Transverse colon (tissue), 4 donors: ENCODE data around the gene ASPG. TPM values are rescaled to one million over a fixed set of nuclear protein-coding genes. Genes with fewer than 3 reads are reported as not detected.

ENCODE experiments used
- DNase-seq: peaks from one replicate; pipeline ENCODE4 v3.0.0-alpha.2; 2019
- H3K27ac ChIP-seq, 4 donors: fragments of 200-600 bp; sonication (generic); 2 replicates each; pipeline ENCODE4 v1.5.1; 2016 to 2018; ENCODE audit warnings: inconsistent platforms in 4 of 4
- H3K27me3 ChIP-seq: fragments of 200-600 bp; sonication (generic); 2 replicates; pipeline ENCODE4 v1.5.1; 2017; ENCODE audit warnings: inconsistent platforms
- H3K36me3 ChIP-seq, 4 donors: fragments of 200-600 bp; sonication (generic); 2 replicates each; pipeline ENCODE4 v1.5.1; 2017 to 2019; ENCODE audit warnings: inconsistent platforms in 4 of 4
- H3K4me1 ChIP-seq, 4 donors: fragments of 200-600 bp; sonication (generic); 2 replicates each; pipeline ENCODE4 v1.5.1; 2017 to 2020; ENCODE audit warnings: inconsistent platforms in 4 of 4
- H3K4me3 ChIP-seq, 4 donors: fragments of 200-600 bp; sonication (generic); 1 replicate in 1 of 4; 2 replicates in 3 of 4; pipeline versions ENCODE4 v1.5.1 to v1.6.1; 2017 to 2019; ENCODE audit warnings: inconsistent platforms in 4 of 4
- H3K9me3 ChIP-seq, 2 donors: fragments of 200-600 bp; sonication (generic); 2 replicates each; pipeline ENCODE4 v1.5.1; 2017 to 2019; ENCODE audit warnings: inconsistent platforms in 2 of 2
- CTCF ChIP-seq, 5 experiments: fragments of 200-600 bp in 3 of 5; fragments of 450-650 bp in 2 of 5; sonication (generic) in 3 of 5; IDR thresholded peaks; 1 replicate in 2 of 5; 2 replicates in 3 of 5; pipeline ENCODE4 v1.5.1; 2016 to 2017; ENCODE audit warnings: antibody characterized with exemption in 5 of 5, inconsistent platforms in 3 of 5, mild to moderate bottlenecking in 2 of 5, moderate library complexity in 1 of 5
- EP300 ChIP-seq: sonication (generic); formaldehyde crosslinking; IDR thresholded peaks from one replicate; pipeline ENCODE4 v1.6.1; 2017; ENCODE audit warnings: antibody characterized with exemption, low read depth
- POLR2A ChIP-seq: fragments of 450-650 bp; IDR thresholded peaks from one replicate; pipeline ENCODE4 v1.6.1; 2016; ENCODE audit warnings: antibody characterized with exemption, mild to moderate bottlenecking, moderate library complexity
- POLR2AphosphoS5 ChIP-seq, 3 donors: sonication (generic); formaldehyde crosslinking; IDR thresholded peaks; one replicate each; pipeline ENCODE4 v1.6.1; 2016; ENCODE audit warnings: antibody characterized with exemption in 3 of 3
- WGBS, 2 donors: methylation state at CpG; one replicate each; pipeline ENCODE4 v1.1.5; 2018; ENCODE audit warnings: low coverage in 1 of 2; 5-methylcytosine and 5-hydroxymethylcytosine counted together
- in situ Hi-C, 4 donors: fragments of 200-750 bp; cut with MboI; loops; one replicate each; pipeline versions ENCODE4 v1.15.0 to v1.15.1; 2017; ENCODE audit warnings: low sequenced_read_pairs in 3 of 4, low pct_ligation_motif_present in 1 of 4, low pct_unique_long_range_greater_than_20kb in 1 of 4
- intact Hi-C: fragments of 100-400 bp; cut with DNase I; formaldehyde crosslinking; loops from one replicate; pipeline ENCODE4 v1.15.1; 2023; ENCODE audit warnings: low total_unique reads
- total RNA-seq, 4 donors: library from RNA; depleted of rRNA; stranded (reverse); fragments of >200 nt; gene quantifications; one replicate each; pipeline ENCODE4 v1.1.0, GENCODE V29; 2016

The ASPG gene
- total RNA-seq, 4 donors from 2014 or later = 4.4 to 20.3 (median 8.7) TPM

GRCh38 chr14:104039214-104039613 lies 46.3 kb upstream of the ASPG start:
- Histone ChIP-seq H3K4me1 (no peaks in the 10 kb centered on the region), H3K9me3 (no peaks in the 10 kb centered on the region), H3K36me3 (no peaks in the 10 kb centered on the region), H3K4me3 (no peak overlapping the region), H3K27me3 (peaks cover 20% of the 10 kb centered on the region), H3K27ac (no peak overlapping the region)
- DNase-seq = no peak
- WGBS, 2 donors = 72 to 90% methylated on average over 2 to 5 of the region's 5 CpGs
- in situ Hi-C loops = no loop called here
- intact Hi-C loops = no loop called here
- TF ChIP-seq EP300 (no peak), POLR2AphosphoS5 (IDR thresholded peaks at IDR 0.05) (no peak), CTCF (IDR thresholded peaks at IDR 0.05) (no peak), POLR2A (no peak)

GRCh38 chr14:104040539-104040938 lies 45.0 kb upstream of the ASPG start:
- no peaks in the 10 kb centered on the region for H3K36me3 ChIP-seq
- no peak overlapping the region for H3K4me3 ChIP-seq
- 33 to 43% methylated on average over 4 to 5 of the region's 5 CpGs for WGBS, 2 donors
- TF ChIP-seq POLR2A (no peak), CTCF (IDR thresholded peaks at IDR 0.05) (no peak), EP300 (no peak), POLR2AphosphoS5 (IDR thresholded peaks at IDR 0.05) (no peak)
- no peak for DNase-seq
- no peaks in the 10 kb centered on the region for H3K9me3 ChIP-seq
- H3K4me1 ChIP-seq = no peaks in the 10 kb centered on the region
- intact Hi-C loops = no loop called here
- H3K27me3 ChIP-seq = peaks cover 14% of the 10 kb centered on the region
- no peak overlapping the region for H3K27ac ChIP-seq
- in situ Hi-C loops = no loop called here

- intact Hi-C loops = no loop called here
- 85 to 93% methylated on average over 6 of the region's 6 CpGs for WGBS, 2 donors
- DNase-seq = no peak
- TF ChIP-seq POLR2AphosphoS5 (IDR thresholded peaks at IDR 0.05) (no peak), EP300 (no peak), CTCF (IDR thresholded peaks at IDR 0.05) (no peak), POLR2A (no peak)
- no peaks in the 10 kb centered on the region for H3K36me3 ChIP-seq
- H3K27me3 ChIP-seq = peaks cover 14% of the 10 kb centered on the region
- in situ Hi-C loops = no loop called here
- no peaks in the 10 kb centered on the region for H3K4me1 ChIP-seq
- no peak overlapping the region for H3K27ac ChIP-seq
- no peaks in the 10 kb centered on the region for H3K9me3 ChIP-seq
- H3K4me3 ChIP-seq = no peak overlapping the region
Measured at GRCh38 chr14:104041430-104042104, 43.9 kb upstream of the ASPG start.

- intact Hi-C loops = no loop called here
- H3K4me3 ChIP-seq = no peak overlapping the region
- H3K27me3 ChIP-seq = peaks cover 14% of the 10 kb centered on the region
- H3K4me1 ChIP-seq = no peaks in the 10 kb centered on the region
- H3K9me3 ChIP-seq = no peaks in the 10 kb centered on the region
- DNase-seq = no peak
- no peak for TF ChIP-seq EP300
- TF ChIP-seq POLR2AphosphoS5 (IDR thresholded peaks at IDR 0.05) = no peak
- no peak for TF ChIP-seq POLR2A
- TF ChIP-seq CTCF (IDR thresholded peaks at IDR 0.05) = no peak
- H3K27ac ChIP-seq = no peak overlapping the region
- H3K36me3 ChIP-seq = no peaks in the 10 kb centered on the region
- WGBS, 2 donors = 94% methylated on average over 6 of the region's 6 CpGs; no CpG with 5 or more reads in 1 of the 2 donors
- in situ Hi-C loops = no loop called here
Measured at GRCh38 chr14:104044016-104044415, 41.5 kb upstream of the ASPG start.
